NCI-H128 (cell line): ENCODE measurements around the gene AOPEP.

Experiments
- DNase-seq: peaks from one replicate; lab custom pipeline; 2025; ENCODE audit not compliant: unreplicated experiment; lab: John Stamatoyannopoulos, UW

Gene AOPEP

GRCh38 chr9:95028853-95029219, 302.3 kb downstream of the AOPEP start:
- peak; percentile 48 for DNase-seq

GRCh38 chr9:95029288-95029687, 302.8 kb downstream of the AOPEP start:
- no peak for DNase-seq

GRCh38 chr9:95029720-95030119, 303.2 kb downstream of the AOPEP start:
- no peak for DNase-seq

GRCh38 chr9:95030344-95030743, 303.8 kb downstream of the AOPEP start:
- DNase-seq = no peak

GRCh38 chr9:95030920-95031642, 304.6 kb downstream of the AOPEP start:
- DNase-seq = no peak

GRCh38 chr9:95031711-95032461, 305.4 kb downstream of the AOPEP start:
- peak; percentile 53 for DNase-seq

GRCh38 chr9:95032580-95033341, 306.3 kb downstream of the AOPEP start:
- no peak for DNase-seq

GRCh38 chr9:95035846-95036245, 309.3 kb downstream of the AOPEP start:
- no peak for DNase-seq

- no peak for DNase-seq
These were observed 310.2 kb downstream of the AOPEP start for GRCh38 chr9:95036676-95037075.

GRCh38 chr9:95037789-95038521, 311.5 kb downstream of the AOPEP start:
- DNase-seq = no peak

- no peak for DNase-seq
These were observed 312.2 kb downstream of the AOPEP start for GRCh38 chr9:95038666-95039065.

- DNase-seq = no peak
These were observed 313.6 kb downstream of the AOPEP start for GRCh38 chr9:95040106-95040505.

GRCh38 chr9:95043826-95044225, 317.3 kb downstream of the AOPEP start:
- DNase-seq = no peak

GRCh38 chr9:95044731-95045508, 318.4 kb downstream of the AOPEP start:
- no peak for DNase-seq

- no peak for DNase-seq
These were observed 319.3 kb downstream of the AOPEP start for GRCh38 chr9:95045751-95046150.

GRCh38 chr9:95047452-95048224, 321.1 kb downstream of the AOPEP start:
- no peak for DNase-seq

GRCh38 chr9:95048225-95049087, 322.0 kb downstream of the AOPEP start:
- peak; percentile 45 for DNase-seq

GRCh38 chr9:95049761-95050160, 323.3 kb downstream of the AOPEP start:
- DNase-seq = no peak
